ENCODE results near the gene STXBP3. TPM values are rescaled to one million over a fixed set of nuclear protein-coding genes. Genes with fewer than 3 reads are reported as not detected.

The STXBP3 gene
- total RNA-seq, 4 donors from 2014 or later, result 41.4 to 97.0 (median 79.1) TPM

DNA sequence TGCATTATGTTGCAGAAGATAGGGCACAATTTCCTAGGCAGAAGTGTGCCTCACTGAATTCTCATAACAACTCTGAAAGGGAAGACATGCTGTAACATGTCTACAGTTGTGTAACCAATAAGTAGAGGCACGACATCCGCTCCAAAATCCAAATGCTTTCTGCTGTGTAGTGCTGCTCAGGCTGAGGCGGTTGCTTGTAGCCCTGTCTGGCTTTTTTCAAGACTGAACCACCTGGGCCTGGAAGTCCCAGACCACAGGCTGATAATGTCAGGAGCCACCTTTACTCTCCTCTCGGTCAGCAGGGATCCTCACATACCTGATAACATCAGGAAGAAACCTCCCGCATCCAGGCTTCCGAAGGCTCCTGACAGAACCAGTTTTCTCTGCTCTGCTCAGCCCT lies 99.5 kb downstream of the STXBP3 start:
- TF ChIP-seq, protein P1, sequence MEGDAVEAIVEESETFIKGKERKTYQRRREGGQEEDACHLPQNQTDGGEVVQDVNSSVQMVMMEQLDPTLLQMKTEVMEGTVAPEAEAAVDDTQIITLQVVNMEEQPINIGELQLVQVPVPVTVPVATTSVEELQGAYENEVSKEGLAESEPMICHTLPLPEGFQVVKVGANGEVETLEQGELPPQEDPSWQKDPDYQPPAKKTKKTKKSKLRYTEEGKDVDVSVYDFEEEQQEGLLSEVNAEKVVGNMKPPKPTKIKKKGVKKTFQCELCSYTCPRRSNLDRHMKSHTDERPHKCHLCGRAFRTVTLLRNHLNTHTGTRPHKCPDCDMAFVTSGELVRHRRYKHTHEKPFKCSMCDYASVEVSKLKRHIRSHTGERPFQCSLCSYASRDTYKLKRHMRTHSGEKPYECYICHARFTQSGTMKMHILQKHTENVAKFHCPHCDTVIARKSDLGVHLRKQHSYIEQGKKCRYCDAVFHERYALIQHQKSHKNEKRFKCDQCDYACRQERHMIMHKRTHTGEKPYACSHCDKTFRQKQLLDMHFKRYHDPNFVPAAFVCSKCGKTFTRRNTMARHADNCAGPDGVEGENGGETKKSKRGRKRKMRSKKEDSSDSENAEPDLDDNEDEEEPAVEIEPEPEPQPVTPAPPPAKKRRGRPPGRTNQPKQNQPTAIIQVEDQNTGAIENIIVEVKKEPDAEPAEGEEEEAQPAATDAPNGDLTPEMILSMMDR (IDR thresholded peaks at IDR 0.05; ENCODE audit: low read depth), result no peak

DNA sequence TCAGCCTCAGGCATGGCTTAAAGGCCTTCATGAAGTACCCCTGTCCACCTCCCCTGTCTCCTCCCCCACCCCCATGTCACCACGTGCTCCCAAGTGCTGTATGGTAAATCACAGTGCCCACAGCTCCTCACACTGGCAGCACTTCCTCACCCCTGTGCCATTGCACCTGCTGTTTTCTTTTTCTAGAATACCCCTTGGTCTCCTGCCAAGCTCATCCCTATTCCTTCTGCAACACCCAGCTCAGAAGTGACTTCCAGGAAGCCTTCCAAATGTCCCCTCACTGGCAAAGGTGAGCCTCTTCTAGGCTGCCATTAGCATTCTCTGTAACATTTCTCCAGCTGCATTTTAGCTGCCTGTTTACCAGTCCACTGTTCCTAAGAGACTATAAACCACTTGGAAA lies 101.0 kb downstream of the STXBP3 start:
- TF ChIP-seq, protein P1 (IDR thresholded peaks at IDR 0.05; ENCODE audit: low read depth), result no peak

DNA sequence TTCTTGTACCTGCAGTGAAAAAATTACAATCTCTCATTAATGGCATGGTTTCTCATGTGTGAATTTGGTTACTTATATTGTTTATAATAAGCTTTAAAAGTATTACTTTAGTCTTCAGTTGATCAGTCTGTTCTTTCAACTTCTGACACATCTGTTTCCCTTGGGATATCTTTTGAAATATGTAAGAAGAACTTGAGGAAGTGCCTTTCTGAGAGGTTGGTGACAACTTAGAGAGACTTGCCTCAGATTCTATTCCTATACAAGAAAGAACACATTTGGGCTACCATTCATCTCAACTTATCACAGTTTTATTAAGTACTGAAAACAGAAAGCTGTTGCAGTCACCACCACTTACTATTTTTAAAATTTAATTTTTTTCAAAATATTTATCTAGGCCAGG lies 102.3 kb downstream of the STXBP3 start:
- TF ChIP-seq, protein P1 (IDR thresholded peaks at IDR 0.05; ENCODE audit: low read depth), result no peak

DNA sequence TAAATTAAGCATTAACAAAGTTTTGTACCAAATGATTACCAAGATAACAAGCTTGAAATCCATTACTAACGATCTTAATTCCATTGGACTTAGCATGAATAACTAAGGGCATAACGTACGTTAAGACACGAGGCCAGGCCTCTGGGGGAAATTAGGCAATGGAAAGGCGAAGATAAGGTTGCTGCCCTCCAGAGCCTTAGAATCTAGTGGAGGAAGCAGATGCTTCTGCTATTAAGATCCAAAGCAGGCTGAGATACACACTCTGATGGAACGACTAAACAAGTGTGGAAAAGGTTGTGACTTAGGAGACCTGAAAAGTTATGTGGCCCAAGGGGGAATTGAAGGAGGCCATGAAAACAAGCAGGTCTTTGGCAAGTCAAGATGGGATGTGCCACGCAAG lies 104.5 kb downstream of the STXBP3 start:
- TF ChIP-seq, protein P1 (IDR thresholded peaks at IDR 0.05; ENCODE audit: low read depth), result no peak

DNA sequence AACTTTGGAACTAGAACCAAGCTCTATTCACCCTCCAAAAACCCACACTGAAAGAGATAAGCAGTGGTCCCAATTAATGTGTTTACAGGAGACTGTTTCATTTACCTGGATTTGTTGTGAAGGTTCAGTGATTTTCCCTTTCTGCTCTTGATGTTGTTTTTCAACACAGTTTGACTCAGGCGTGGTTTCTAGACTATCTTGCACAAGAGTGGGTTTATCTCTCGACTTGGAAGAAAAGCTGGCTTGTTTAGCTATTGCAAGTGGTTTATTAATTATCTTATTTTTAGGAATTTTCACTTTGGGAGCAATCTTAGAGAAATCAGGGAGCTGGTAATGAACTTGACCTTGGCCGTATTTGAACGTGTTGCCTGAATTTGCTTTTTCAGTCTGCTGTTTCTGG lies 105.1 kb downstream of the STXBP3 start:
- TF ChIP-seq, protein P1 (IDR thresholded peaks at IDR 0.05; ENCODE audit: low read depth), result no peak

DNA sequence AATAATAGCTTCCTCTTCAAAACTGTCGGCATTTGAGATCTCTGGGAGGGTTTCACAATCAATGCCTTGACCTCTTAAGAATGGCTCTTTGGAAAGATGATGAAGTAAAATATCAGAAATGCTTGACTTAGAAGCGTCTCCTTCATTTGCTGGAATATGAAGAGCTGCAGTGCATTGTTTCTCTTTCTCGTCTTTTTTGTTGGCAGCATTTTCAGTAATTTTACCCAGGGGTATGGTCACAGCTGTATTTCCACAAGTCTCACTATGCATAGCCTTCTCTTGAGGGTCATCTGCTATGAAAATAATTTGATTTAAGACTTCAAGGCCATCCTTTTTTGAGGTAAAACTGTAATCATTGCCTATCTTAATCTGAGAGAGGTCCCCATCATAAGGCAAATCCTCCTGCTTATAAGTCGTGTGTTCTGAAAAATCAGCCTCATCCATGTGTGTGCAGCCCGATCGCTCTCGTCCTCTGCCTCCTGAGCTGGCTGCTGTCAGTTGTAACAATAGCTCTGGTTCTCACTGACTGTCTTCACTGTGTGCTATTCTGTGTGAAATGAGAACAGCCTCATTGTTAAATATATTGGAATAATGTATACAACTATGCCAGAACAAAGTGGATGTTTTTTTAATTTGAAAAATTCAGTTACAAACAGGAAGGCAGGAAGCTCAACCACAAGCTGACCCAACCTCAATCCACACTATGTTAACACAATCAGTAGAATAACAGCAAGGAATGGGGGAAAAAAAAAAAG lies 105.9 kb downstream of the STXBP3 start:
- TF ChIP-seq, protein P1 (IDR thresholded peaks at IDR 0.05; ENCODE audit: low read depth), result no peak

DNA sequence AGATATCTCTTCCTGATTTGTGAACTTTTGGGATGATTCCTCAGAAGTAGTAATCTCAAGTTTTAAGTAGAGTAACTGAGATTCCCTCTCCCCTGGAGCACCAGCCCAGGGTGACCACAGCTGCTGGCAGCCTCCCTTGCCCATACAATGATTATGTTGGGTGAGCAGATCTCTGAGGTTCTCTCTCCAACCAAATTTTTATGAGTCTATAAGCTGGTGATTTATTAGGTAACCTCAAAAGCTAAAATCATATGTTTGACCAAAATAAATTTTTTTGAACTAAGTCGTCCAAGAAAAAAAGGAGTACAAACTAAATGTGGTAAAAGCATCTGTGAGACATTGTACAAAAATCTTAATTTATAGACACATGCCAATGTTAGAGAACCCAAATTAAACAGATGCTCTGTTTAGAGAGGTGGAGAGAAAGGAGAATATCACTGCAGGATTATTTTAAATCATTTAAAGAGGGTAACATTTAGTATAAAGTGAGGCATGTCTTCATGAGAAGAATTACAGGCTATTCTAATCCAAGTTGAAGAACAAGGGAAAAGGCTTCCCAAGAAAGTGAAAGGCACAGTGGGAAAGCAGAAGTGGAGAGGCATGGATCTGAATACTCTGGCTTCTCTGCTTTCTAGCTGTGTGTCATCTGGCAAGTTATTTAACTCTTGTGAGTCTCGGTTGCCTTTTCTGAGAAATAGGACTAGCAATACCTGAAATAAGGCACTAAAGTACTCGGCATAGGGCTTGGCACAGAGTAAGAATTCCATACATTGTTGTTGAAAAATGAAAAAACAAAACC lies 107.9 kb downstream of the STXBP3 start:
- TF ChIP-seq, protein P1 (IDR thresholded peaks at IDR 0.05; ENCODE audit: low read depth), result no peak

Measured in subcutaneous adipose tissue (tissue), 4 donors.